ENCODE measurements around the gene GALE. TPM values are rescaled to one million over a fixed set of nuclear protein-coding genes. Genes with fewer than 3 reads are reported as not detected.

GALE gene
- total and polyA plus RNA-seq, 2 of the 13 experiments (the other 11 are each of a cell fraction or from before 2014, with no cell fraction given) = 85.2 to 88.4 TPM

GRCh38 chr1:23774174-23774880 is 26.2 kb downstream of the GALE start (continued):
- TF ChIP-seq ERF (CRISPR knock-in tag; IDR thresholded peaks at IDR 0.05) = 0 out of 2 replicates have a peak, but pooled peaks have one; percentile 6
- TF ChIP-seq FOXA3 (CRISPR knock-in tag; IDR thresholded peaks at IDR 0.05) = 0 out of 2 replicates have a peak, but pooled peaks have one; percentile 10
- peak; percentile 56 for TF ChIP-seq ELF3 (CRISPR knock-in tag; IDR thresholded peaks at IDR 0.05)
- peak; percentile 58 for TF ChIP-seq THAP11 (CRISPR knock-in tag; IDR thresholded peaks at IDR 0.05)
- TF ChIP-seq ZNF234 (CRISPR knock-in tag; conservative IDR thresholded peaks at IDR 0.05) = no peak
- TF ChIP-seq, protein P1, sequence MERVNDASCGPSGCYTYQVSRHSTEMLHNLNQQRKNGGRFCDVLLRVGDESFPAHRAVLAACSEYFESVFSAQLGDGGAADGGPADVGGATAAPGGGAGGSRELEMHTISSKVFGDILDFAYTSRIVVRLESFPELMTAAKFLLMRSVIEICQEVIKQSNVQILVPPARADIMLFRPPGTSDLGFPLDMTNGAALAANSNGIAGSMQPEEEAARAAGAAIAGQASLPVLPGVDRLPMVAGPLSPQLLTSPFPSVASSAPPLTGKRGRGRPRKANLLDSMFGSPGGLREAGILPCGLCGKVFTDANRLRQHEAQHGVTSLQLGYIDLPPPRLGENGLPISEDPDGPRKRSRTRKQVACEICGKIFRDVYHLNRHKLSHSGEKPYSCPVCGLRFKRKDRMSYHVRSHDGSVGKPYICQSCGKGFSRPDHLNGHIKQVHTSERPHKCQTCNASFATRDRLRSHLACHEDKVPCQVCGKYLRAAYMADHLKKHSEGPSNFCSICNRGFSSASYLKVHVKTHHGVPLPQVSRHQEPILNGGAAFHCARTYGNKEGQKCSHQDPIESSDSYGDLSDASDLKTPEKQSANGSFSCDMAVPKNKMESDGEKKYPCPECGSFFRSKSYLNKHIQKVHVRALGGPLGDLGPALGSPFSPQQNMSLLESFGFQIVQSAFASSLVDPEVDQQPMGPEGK (CRISPR knock-in tag; IDR thresholded peaks at IDR 0.05) = peak; percentile 23; the same call in 1 of the 2 replicates
- TF ChIP-seq MLXIP (CRISPR knock-in tag; IDR thresholded peaks at IDR 0.05; ENCODE audit: borderline replicate concordance) = peak; percentile 69; the same call in 1 of the 2 replicates
- no peak for TF ChIP-seq PHB2 (IDR thresholded peaks at IDR 0.05; ENCODE audit: partially characterized antibody)
- TF ChIP-seq DNMT3B (CRISPR knock-in tag; conservative IDR thresholded peaks at IDR 0.05) = 0 out of 2 replicates have a peak, but pooled peaks have one; percentile 32
- TF ChIP-seq KAT8 (CRISPR knock-in tag; IDR thresholded peaks at IDR 0.05) = 0 out of 2 replicates have a peak, but pooled peaks have one; percentile 30
- no peak for TF ChIP-seq NCOA2 (CRISPR knock-in tag; IDR thresholded peaks at IDR 0.05)
- TF ChIP-seq CEBPB (IDR thresholded peaks at IDR 0.05; ENCODE audit: borderline replicate concordance, low read depth, low read length) = peak; percentile 34; the same call in 1 of the 2 replicates
- peak; percentile 58 for TF ChIP-seq SAP130 (CRISPR knock-in tag; IDR thresholded peaks at IDR 0.05; ENCODE audit: low read depth)
- no peak for TF ChIP-seq YEATS4 (CRISPR knock-in tag; IDR thresholded peaks at IDR 0.05; ENCODE audit: borderline replicate concordance)
- TF ChIP-seq HCFC1 (IDR thresholded peaks at IDR 0.05; ENCODE audit: low read depth, low read length) = no peak
- TF ChIP-seq, protein P2, sequence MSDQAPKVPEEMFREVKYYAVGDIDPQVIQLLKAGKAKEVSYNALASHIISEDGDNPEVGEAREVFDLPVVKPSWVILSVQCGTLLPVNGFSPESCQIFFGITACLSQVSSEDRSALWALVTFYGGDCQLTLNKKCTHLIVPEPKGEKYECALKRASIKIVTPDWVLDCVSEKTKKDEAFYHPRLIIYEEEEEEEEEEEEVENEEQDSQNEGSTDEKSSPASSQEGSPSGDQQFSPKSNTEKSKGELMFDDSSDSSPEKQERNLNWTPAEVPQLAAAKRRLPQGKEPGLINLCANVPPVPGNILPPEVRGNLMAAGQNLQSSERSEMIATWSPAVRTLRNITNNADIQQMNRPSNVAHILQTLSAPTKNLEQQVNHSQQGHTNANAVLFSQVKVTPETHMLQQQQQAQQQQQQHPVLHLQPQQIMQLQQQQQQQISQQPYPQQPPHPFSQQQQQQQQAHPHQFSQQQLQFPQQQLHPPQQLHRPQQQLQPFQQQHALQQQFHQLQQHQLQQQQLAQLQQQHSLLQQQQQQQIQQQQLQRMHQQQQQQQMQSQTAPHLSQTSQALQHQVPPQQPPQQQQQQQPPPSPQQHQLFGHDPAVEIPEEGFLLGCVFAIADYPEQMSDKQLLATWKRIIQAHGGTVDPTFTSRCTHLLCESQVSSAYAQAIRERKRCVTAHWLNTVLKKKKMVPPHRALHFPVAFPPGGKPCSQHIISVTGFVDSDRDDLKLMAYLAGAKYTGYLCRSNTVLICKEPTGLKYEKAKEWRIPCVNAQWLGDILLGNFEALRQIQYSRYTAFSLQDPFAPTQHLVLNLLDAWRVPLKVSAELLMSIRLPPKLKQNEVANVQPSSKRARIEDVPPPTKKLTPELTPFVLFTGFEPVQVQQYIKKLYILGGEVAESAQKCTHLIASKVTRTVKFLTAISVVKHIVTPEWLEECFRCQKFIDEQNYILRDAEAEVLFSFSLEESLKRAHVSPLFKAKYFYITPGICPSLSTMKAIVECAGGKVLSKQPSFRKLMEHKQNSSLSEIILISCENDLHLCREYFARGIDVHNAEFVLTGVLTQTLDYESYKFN (CRISPR knock-in tag; conservative IDR thresholded peaks at IDR 0.05) = 0 out of 2 replicates have a peak, but pooled peaks have one; percentile 23
- TF ChIP-seq ZNF720 (CRISPR knock-in tag; IDR thresholded peaks at IDR 0.05) = no peak
- no peak; the same call in 1 of the 2 replicates for TF ChIP-seq ZFP36L1 (CRISPR knock-in tag; IDR thresholded peaks at IDR 0.05)
- no peak for TF ChIP-seq HIVEP1 (CRISPR knock-in tag; IDR thresholded peaks at IDR 0.05)
- TF ChIP-seq ZNF205 (CRISPR knock-in tag; IDR thresholded peaks at IDR 0.05) = 0 out of 2 replicates have a peak, but pooled peaks have one; percentile 10
